IPS-11a (cell line): ENCODE results near the gene PPP2R3C.
"Not testable (repeated sequence)": the region's sequence is repeated elsewhere in the genome, so short reads cannot be mapped to it uniquely, and the experiment has no call there.

Source experiments
- H3K4me3 ChIP-seq: one replicate; pipeline ENCODE4 v1.5.1; 2013; ENCODE audit warnings: low read depth, low read length, control low read depth

PPP2R3C gene

GRCh38 chr14:35121887-35122695, at the start of gene PPP2R3C, which contains the start of gene PRORP:
Gene PPP2R3C (minus strand): TSS chr14:35121990. CDS start chr14:35121959, 31 bp downstream.
Gene PRORP (plus strand): TSS chr14:35122552. CDS start chr14:35123246, 694 bp downstream.
- H3K4me3 ChIP-seq, result peak within 1 kb of the TSS; percentile 98

- H3K4me3 ChIP-seq, result no peak overlapping the region
Measured at GRCh38 chr14:35167496-35167895, 45.7 kb upstream of the PPP2R3C start.

GRCh38 chr14:35164849-35165248, 43.1 kb upstream of the PPP2R3C start:
- no peak overlapping the region for H3K4me3 ChIP-seq

GRCh38 chr14:35163384-35163783, 41.6 kb upstream of the PPP2R3C start:
- H3K4me3 ChIP-seq, result no peak overlapping the region

- H3K4me3 ChIP-seq, result no peak overlapping the region
Measured at GRCh38 chr14:35161231-35161630, 39.4 kb upstream of the PPP2R3C start.

GRCh38 chr14:35159742-35160409, 38.1 kb upstream of the PPP2R3C start:
- H3K4me3 ChIP-seq, result no peak overlapping the region

- no peak overlapping the region for H3K4me3 ChIP-seq
Measured at GRCh38 chr14:35158951-35159653, 37.3 kb upstream of the PPP2R3C start.

GRCh38 chr14:35158491-35158890, 36.7 kb upstream of the PPP2R3C start:
- no peak overlapping the region for H3K4me3 ChIP-seq

- no peak overlapping the region for H3K4me3 ChIP-seq
Measured at GRCh38 chr14:35155962-35156361, 34.2 kb upstream of the PPP2R3C start.

- H3K4me3 ChIP-seq, result no peak overlapping the region
Measured at GRCh38 chr14:35154016-35154415, 32.2 kb upstream of the PPP2R3C start.

- H3K4me3 ChIP-seq, result not testable (repeated sequence)
Measured at GRCh38 chr14:35152531-35152930, 30.7 kb upstream of the PPP2R3C start.

GRCh38 chr14:35149239-35149638, 27.4 kb upstream of the PPP2R3C start:
- H3K4me3 ChIP-seq, result no peak overlapping the region

- H3K4me3 ChIP-seq, result no peak overlapping the region
Measured at GRCh38 chr14:35147711-35148110, 25.9 kb upstream of the PPP2R3C start.

GRCh38 chr14:35147186-35147585, 25.4 kb upstream of the PPP2R3C start:
- no peak overlapping the region for H3K4me3 ChIP-seq

- H3K4me3 ChIP-seq, result no peak overlapping the region
Measured at GRCh38 chr14:35146711-35147149, 24.9 kb upstream of the PPP2R3C start.

- no peak overlapping the region for H3K4me3 ChIP-seq
Measured at GRCh38 chr14:35144029-35144428, 22.2 kb upstream of the PPP2R3C start.

- H3K4me3 ChIP-seq, result no peak overlapping the region
Measured at GRCh38 chr14:35140718-35141581, 19.2 kb upstream of the PPP2R3C start.

- no peak overlapping the region for H3K4me3 ChIP-seq
Measured at GRCh38 chr14:35138585-35138984, 16.8 kb upstream of the PPP2R3C start.

- no peak overlapping the region for H3K4me3 ChIP-seq
Measured at GRCh38 chr14:35134329-35135123, 12.7 kb upstream of the PPP2R3C start.
